Measurements from ENCODE around the gene PSMD13. TPM values are rescaled to one million over a fixed set of nuclear protein-coding genes. Genes with fewer than 3 reads are reported as not detected.

PSMD13 gene
- total RNA-seq, 5 donors from 2014 or later (not counting 1 experiment from before 2014, with no cell fraction given): 74.0 to 115 (median 108) TPM

DNA sequence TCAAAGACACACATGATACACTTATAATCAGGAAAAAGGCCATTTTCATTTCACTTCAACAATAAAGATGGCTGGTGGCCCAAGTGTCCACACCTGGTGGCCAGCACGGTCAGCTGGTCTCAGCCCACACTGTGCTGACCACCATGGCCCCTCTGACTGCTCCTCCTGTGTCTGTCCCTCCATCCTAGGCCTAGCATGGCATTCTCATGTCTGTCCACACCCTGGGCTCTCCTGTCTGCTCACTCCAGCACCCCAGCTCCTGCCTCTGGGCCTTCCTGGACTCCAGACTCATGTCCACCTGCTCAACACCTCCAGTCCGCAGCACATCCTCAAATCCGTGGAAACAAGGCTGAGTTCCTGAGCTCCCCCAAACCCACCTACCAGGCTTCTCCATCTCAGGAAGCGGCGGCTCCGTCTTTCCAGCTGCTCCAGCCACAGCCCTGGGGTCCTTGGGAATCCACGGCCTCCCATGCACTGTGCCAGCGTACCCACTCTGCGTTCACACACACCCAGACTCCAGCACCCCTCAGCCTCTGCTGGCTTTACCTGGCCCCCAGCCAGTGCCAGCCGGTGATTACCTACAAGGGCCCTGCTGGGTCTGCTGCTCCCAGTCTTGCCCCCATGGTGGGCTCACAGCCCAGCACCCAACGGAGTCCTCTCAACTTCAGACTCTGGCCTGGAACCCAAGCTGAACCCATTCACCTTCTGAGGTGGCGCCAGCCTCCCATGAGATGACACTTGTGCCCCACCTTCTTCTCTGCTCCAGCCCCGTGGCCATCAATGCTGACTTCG, 14.6 kb upstream of the PSMD13 start:
- no peak for DNase-seq
- peaks cover 6 to 19% of the 10 kb centered on the region in 2 donors for H3K36me3 ChIP-seq (ENCODE audit: control insufficient read depth in 2 of 2, extremely low read depth in 1 of 2, insufficient read depth in 1 of 2, low read length in 1 of 2)
- ATAC-seq (replicated peaks in 1 of 4): no peak
- H3K4me1 ChIP-seq (ENCODE audit: control insufficient read depth in 1 of 2, extremely low read depth in 1 of 2, insufficient read depth in 2 of 2, low read length in 2 of 2): no peaks in the 10 kb centered on the region
- H3K27me3 ChIP-seq (replicated peaks in 1 of 2; ENCODE audit: control insufficient read depth in 2 of 2, extremely low read depth in 1 of 2, insufficient read depth in 2 of 2, low read length in 1 of 2): no peaks in the 10 kb centered on the region
- peaks cover 0 to 6% (median 0%) of the 10 kb centered on the region in 3 donors for H3K4me1 Mint-ChIP-seq
- H3K27ac Mint-ChIP-seq: no peak overlapping the region
- ChIA-PET CTCF (interaction anchor here in 1 of 2 donors (0.6 kb wide), 1 partner anchor 91 kb away, joined by 3 read pairs; no protein-coding TSS in a partner anchor), POLR2A (no interaction called here)
- H3K9me3 ChIP-seq: no peaks in the 10 kb centered on the region
- H3K4me3 ChIP-seq (ENCODE audit: control insufficient read depth in 1 of 2, extremely low read depth in 1 of 2, low read length in 1 of 2): no peak overlapping the region
- H3K27ac ChIP-seq (ENCODE audit: low read length): no peak overlapping the region
- WGBS (ENCODE audit: insufficient coverage): 95% methylated on average over 14 of the region's 14 CpGs
- H3K4me3 Mint-ChIP-seq: no peak overlapping the region
- no peaks in the 10 kb centered on the region for H3K9me3 Mint-ChIP-seq
- H3K27me3 Mint-ChIP-seq: no peaks in the 10 kb centered on the region
- peaks cover 27% of the 10 kb centered on the region for H3K36me3 Mint-ChIP-seq

DNA sequence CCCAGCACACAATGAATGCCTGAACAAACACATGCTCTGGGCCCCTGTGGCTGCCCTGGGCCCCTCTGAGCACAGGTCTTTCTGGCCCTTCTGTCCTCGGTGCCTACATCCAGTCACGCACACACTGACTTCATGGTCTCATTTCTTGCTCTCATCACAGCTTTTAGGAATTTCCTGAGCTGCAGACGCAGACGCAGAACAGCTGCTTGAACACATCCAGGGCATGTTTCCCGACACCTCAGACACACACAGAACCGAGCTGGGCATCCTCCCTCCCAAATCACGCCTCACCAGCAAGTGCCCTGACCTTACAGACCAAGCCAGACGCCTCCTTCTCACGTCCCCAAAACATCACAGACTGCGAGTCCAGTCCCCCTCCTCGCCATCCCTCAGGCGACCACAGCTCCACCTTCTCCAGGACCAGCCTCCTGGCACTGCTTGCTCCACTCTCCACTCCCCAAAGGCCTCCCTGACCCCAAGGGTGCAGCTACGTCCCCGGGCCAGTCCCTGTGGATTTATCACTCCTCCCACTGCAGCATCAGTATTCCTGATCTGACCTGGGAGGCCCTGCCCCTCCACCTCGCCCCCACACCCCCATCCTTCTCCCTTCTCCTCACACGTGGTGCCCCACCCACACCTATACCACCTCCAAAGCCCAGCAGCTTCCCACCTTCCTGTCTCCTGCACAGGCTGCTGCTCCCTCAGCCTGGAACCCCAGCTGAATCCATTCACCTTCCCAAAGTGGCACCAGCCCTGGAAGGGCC, 13.6 kb upstream of the PSMD13 start:
- Mint-ChIP-seq H3K36me3 (peaks cover 32% of the 10 kb centered on the region), H3K4me3 (no peak overlapping the region), H3K9me3 (no peaks in the 10 kb centered on the region), H3K27ac (no peak overlapping the region), H3K27me3 (no peaks in the 10 kb centered on the region), H3K4me1 (peaks cover 1 to 5% (median 4%) of the 10 kb centered on the region in 3 donors)
- H3K36me3 ChIP-seq (ENCODE audit: control insufficient read depth in 2 of 2, extremely low read depth in 1 of 2, insufficient read depth in 1 of 2, low read length in 1 of 2): peaks cover 6 to 19% of the 10 kb centered on the region in 2 donors
- ATAC-seq (replicated peaks in 1 of 4): no peak
- no peak for DNase-seq
- ChIA-PET POLR2A (interaction anchor here in 1 of 2 donors (0.7 kb wide), 1 partner anchor 125 kb away, joined by 4 read pairs; no protein-coding TSS in a partner anchor), CTCF (no interaction called here)
- 85% methylated on average over 16 of the region's 16 CpGs for WGBS (ENCODE audit: insufficient coverage)
- H3K4me1 ChIP-seq (ENCODE audit: control insufficient read depth in 1 of 2, extremely low read depth in 1 of 2, insufficient read depth in 2 of 2, low read length in 2 of 2): no peaks in the 10 kb centered on the region
- no peak overlapping the region for H3K4me3 ChIP-seq (ENCODE audit: control insufficient read depth in 1 of 2, extremely low read depth in 1 of 2, low read length in 1 of 2)
- no peaks in the 10 kb centered on the region for H3K27me3 ChIP-seq (replicated peaks in 1 of 2; ENCODE audit: control insufficient read depth in 2 of 2, extremely low read depth in 1 of 2, insufficient read depth in 2 of 2, low read length in 1 of 2)
- no peak overlapping the region for H3K27ac ChIP-seq (ENCODE audit: low read length)
- H3K9me3 ChIP-seq: no peaks in the 10 kb centered on the region

DNA sequence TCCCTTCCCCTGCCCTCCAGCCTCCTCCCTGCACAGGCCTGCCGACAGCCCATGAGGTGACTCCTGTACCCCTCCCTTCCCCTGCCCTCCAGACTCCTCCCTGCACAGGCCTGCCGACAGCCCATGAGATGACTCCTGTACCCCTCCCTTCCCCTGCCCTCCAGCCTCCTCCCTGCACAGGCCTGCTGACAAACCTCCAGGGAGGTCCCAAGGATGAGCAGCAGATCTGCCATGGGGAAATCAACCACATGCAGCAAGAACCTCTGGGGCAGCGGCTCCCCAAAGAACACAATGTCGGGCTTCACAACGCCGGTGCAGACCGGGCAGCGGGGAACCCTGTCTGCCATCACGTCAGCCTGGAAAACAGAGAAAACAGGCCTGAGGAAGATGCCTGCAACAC, 12.9 kb upstream of the PSMD13 start:
- Mint-ChIP-seq H3K4me3 (no peak overlapping the region), H3K27ac (no peak overlapping the region), H3K27me3 (no peaks in the 10 kb centered on the region), H3K9me3 (no peaks in the 10 kb centered on the region), H3K4me1 (peaks cover 7 to 9% (median 8%) of the 10 kb centered on the region in 3 donors), H3K36me3 (peaks cover 38% of the 10 kb centered on the region)
- 90% methylated on average over 4 of the region's 9 CpGs for WGBS (ENCODE audit: insufficient coverage)
- H3K27ac ChIP-seq (ENCODE audit: low read length): no peak overlapping the region
- no peaks in the 10 kb centered on the region for H3K4me1 ChIP-seq (ENCODE audit: control insufficient read depth in 1 of 2, extremely low read depth in 1 of 2, insufficient read depth in 2 of 2, low read length in 2 of 2)
- no peak for DNase-seq
- no peaks in the 10 kb centered on the region for H3K27me3 ChIP-seq (replicated peaks in 1 of 2; ENCODE audit: control insufficient read depth in 2 of 2, extremely low read depth in 1 of 2, insufficient read depth in 2 of 2, low read length in 1 of 2)
- no peaks in the 10 kb centered on the region for H3K9me3 ChIP-seq
- CTCF ChIA-PET: no interaction called here
- POLR2A ChIA-PET: no interaction called here
- peaks cover 5 to 19% of the 10 kb centered on the region in 2 donors for H3K36me3 ChIP-seq (ENCODE audit: control insufficient read depth in 2 of 2, extremely low read depth in 1 of 2, insufficient read depth in 1 of 2, low read length in 1 of 2)
- ATAC-seq (replicated peaks in 1 of 4): no peak
- H3K4me3 ChIP-seq (ENCODE audit: control insufficient read depth in 1 of 2, extremely low read depth in 1 of 2, low read length in 1 of 2): no peak overlapping the region

DNA sequence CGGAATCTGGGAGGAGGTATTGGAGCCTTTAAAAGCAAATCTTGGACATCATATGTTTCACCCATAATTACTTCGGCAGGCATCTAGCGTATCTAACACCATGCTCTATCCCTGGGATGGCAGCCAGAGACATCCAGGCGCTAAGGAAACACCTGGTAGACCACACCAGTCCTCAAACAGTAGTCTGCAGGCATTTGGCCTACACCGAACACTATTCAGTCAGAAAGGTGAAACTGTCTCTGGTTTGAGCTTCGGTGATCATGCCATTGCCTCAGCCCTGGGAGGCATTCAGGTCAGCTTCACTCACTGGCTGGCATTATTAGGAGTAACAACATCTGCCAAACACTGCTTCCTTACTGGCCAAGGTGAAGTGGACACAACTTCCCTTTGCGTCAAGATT, 12.4 kb upstream of the PSMD13 start:
- Mint-ChIP-seq H3K27ac (no peak overlapping the region), H3K27me3 (no peaks in the 10 kb centered on the region), H3K4me3 (no peak overlapping the region), H3K4me1 (peaks cover 7 to 9% (median 8%) of the 10 kb centered on the region in 3 donors), H3K9me3 (no peaks in the 10 kb centered on the region), H3K36me3 (peaks cover 36% of the 10 kb centered on the region)
- Histone ChIP-seq H3K9me3 (no peaks in the 10 kb centered on the region), H3K27ac (ENCODE audit: low read length) (no peak overlapping the region), H3K27me3 (replicated peaks in 1 of 2; ENCODE audit: control insufficient read depth in 2 of 2, extremely low read depth in 1 of 2, insufficient read depth in 2 of 2, low read length in 1 of 2) (no peaks in the 10 kb centered on the region), H3K4me1 (ENCODE audit: control insufficient read depth in 1 of 2, extremely low read depth in 1 of 2, insufficient read depth in 2 of 2, low read length in 2 of 2) (no peaks in the 10 kb centered on the region), H3K36me3 (ENCODE audit: control insufficient read depth in 2 of 2, extremely low read depth in 1 of 2, insufficient read depth in 1 of 2, low read length in 1 of 2) (peaks cover 3 to 15% of the 10 kb centered on the region in 2 donors), H3K4me3 (ENCODE audit: control insufficient read depth in 1 of 2, extremely low read depth in 1 of 2, low read length in 1 of 2) (no peak overlapping the region)
- DNase-seq: no peak
- WGBS (ENCODE audit: insufficient coverage): 93% methylated on average over 4 of the region's 7 CpGs
- no peak for ATAC-seq (replicated peaks in 1 of 4)
- POLR2A ChIA-PET: no interaction called here
- CTCF ChIA-PET: no interaction called here

DNA sequence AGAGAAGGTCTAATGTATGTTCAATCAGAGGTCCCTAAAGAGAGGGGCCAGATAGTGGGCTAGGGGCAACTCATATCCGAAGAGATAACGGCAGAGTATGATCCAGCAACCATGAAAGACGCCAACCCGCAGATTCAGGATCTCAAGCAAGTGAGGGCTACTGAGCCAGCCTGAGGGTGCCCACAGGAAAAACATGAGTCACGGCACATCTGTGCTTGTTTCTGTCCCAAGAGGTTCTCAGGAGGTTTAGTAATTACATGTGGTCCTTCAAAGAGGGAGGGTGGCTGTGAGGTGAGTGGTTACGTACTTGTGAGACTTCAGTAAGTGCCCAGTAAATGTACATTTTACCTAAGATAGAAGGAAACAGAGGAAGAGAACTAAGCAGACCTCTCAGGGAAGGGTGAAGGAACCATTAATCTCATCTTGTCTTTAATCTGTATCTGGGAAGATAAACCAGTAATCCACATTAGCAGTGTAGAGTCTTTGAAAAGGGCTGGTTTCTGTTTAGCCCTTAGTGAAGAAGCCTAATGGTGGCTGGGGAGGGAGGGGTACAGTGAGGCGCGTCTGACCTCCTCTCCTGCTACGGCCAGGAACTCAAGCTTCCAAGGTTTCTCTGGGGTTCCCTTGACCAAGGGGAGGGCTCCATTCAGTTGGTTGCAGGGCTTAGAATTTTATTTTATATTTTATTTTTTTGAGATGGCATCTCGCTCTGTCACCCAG, 10.9 kb upstream of the PSMD13 start:
- 86% methylated on average over 6 of the region's 10 CpGs for WGBS (ENCODE audit: insufficient coverage)
- ATAC-seq (replicated peaks in 1 of 4): no peak
- no peaks in the 10 kb centered on the region for H3K9me3 ChIP-seq

DNA sequence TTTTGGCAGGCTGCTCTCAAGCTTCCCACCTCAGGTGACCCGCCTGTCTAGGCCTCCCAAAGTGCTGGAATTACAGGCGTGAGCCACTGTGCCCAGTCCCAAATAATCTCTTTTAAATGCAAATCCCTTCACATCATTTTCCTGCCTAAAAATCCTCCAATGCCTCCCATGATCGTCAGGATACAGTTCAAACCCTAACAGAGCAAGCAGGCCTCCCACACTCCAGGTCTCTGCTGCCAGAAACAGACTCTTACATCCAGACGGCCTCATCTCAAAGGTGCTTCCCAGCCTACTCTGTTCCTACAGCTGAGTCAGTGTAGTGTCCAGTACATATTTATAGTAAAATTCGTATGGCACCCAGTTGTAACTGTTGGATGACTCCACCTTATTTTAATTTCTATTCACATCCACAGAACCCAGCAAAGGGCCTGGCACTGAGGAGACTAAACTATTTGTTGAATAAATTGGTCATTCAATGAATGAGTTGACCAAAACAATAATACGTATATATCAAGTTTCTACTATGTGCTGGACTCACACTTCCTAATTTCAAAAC, 8.9 kb upstream of the PSMD13 start:
- H3K27me3 Mint-ChIP-seq: no peaks in the 10 kb centered on the region
- no peak overlapping the region for H3K4me3 Mint-ChIP-seq
- Histone ChIP-seq H3K9me3 (no peaks in the 10 kb centered on the region), H3K36me3 (ENCODE audit: control insufficient read depth in 2 of 2, extremely low read depth in 1 of 2, insufficient read depth in 1 of 2, low read length in 1 of 2) (peaks cover 3 to 6% of the 10 kb centered on the region in 2 donors), H3K27me3 (replicated peaks in 1 of 2; ENCODE audit: control insufficient read depth in 2 of 2, extremely low read depth in 1 of 2, insufficient read depth in 2 of 2, low read length in 1 of 2) (no peaks in the 10 kb centered on the region), H3K27ac (ENCODE audit: low read length) (no peak overlapping the region), H3K4me1 (ENCODE audit: control insufficient read depth in 1 of 2, extremely low read depth in 1 of 2, insufficient read depth in 2 of 2, low read length in 2 of 2) (no peaks in the 10 kb centered on the region), H3K4me3 (ENCODE audit: control insufficient read depth in 1 of 2, extremely low read depth in 1 of 2, low read length in 1 of 2) (no peak overlapping the region)
- H3K36me3 Mint-ChIP-seq: peaks cover 28% of the 10 kb centered on the region
- DNase-seq (no peak), ATAC-seq (replicated peaks in 1 of 4) (no peak)
- peaks cover 8 to 11% (median 11%) of the 10 kb centered on the region in 3 donors for H3K4me1 Mint-ChIP-seq
- POLR2A ChIA-PET: interaction anchor here in 1 of 2 donors (0.6 kb wide), 1 partner anchor 429 kb away, joined by 6 read pairs; no protein-coding TSS in a partner anchor
- CTCF ChIA-PET: no interaction called here
- H3K9me3 Mint-ChIP-seq: no peaks in the 10 kb centered on the region
- no peak overlapping the region for H3K27ac Mint-ChIP-seq
- WGBS (ENCODE audit: insufficient coverage): 100% methylated on average over 3 of the region's 6 CpGs

More for the DNA sequence above, 10.9 kb upstream of the PSMD13 start:
- no peak for DNase-seq
- Histone ChIP-seq H3K36me3 (ENCODE audit: control insufficient read depth in 2 of 2, extremely low read depth in 1 of 2, insufficient read depth in 1 of 2, low read length in 1 of 2) (peaks cover 3 to 17% of the 10 kb centered on the region in 2 donors), H3K27me3 (replicated peaks in 1 of 2; ENCODE audit: control insufficient read depth in 2 of 2, extremely low read depth in 1 of 2, insufficient read depth in 2 of 2, low read length in 1 of 2) (no peaks in the 10 kb centered on the region), H3K4me1 (ENCODE audit: control insufficient read depth in 1 of 2, extremely low read depth in 1 of 2, insufficient read depth in 2 of 2, low read length in 2 of 2) (no peaks in the 10 kb centered on the region), H3K4me3 (ENCODE audit: control insufficient read depth in 1 of 2, extremely low read depth in 1 of 2, low read length in 1 of 2) (no peak overlapping the region), H3K27ac (ENCODE audit: low read length) (no peak overlapping the region)
- Mint-ChIP-seq H3K36me3 (peaks cover 38% of the 10 kb centered on the region), H3K4me1 (peaks cover 8 to 10% (median 9%) of the 10 kb centered on the region in 3 donors), H3K27ac (no peak overlapping the region), H3K27me3 (no peaks in the 10 kb centered on the region), H3K4me3 (no peak overlapping the region), H3K9me3 (no peaks in the 10 kb centered on the region)
- ChIA-PET CTCF (no interaction called here), POLR2A (no interaction called here)
